Neural cell (in vitro differentiated cells): ENCODE data around the gene MBNL2. TPM values are rescaled to one million over a fixed set of nuclear protein-coding genes. Genes with fewer than 3 reads are reported as not detected.

Experiments
- H2AFZ ChIP-seq: fragments of 200-600, 300-800 bp; sonication (generic), shearing (Covaris generic); 2 replicates; pipeline ENCODE4 v1.6.0; 2014; ENCODE audit warnings: low read depth, mild to moderate bottlenecking, antibody characterized with exemption, low read length, moderate library complexity
- H3F3A ChIP-seq: fragments of 200-600 bp; shearing (Covaris generic); 2 replicates; pipeline ENCODE4 v1.6.1; 2016; ENCODE audit warnings: mild to moderate bottlenecking, moderate library complexity, mixed read lengths, antibody characterized with exemption, low read length; ENCODE audit not compliant: insufficient read depth, poor library complexity, severe bottlenecking
- H3K27ac ChIP-seq: fragments of 200-600, 300-800 bp; sonication (generic), shearing (Covaris generic); 2 replicates; pipeline ENCODE4 v1.5.1; 2014; ENCODE audit warnings: mild to moderate bottlenecking, low read length, moderate library complexity
- H3K27me3 ChIP-seq: fragments of 300-800, 200-600 bp; sonication (generic), shearing (Covaris generic); 2 replicates; pipeline ENCODE4 v1.6.0; 2014; ENCODE audit warnings: mild to moderate bottlenecking, low read depth, low read length, moderate library complexity; ENCODE audit not compliant: insufficient read depth
- H3K36me3 ChIP-seq: fragments of 300-800, 200-600 bp; sonication (generic), shearing (Covaris generic); 2 replicates; pipeline ENCODE4 v1.5.1; 2014; ENCODE audit warnings: mild to moderate bottlenecking, antibody characterized with exemption, low read length, moderate library complexity; ENCODE audit not compliant: insufficient read depth
- H3K4me2 ChIP-seq: fragments of 300-800, 200-600 bp; sonication (generic), shearing (Covaris generic); 2 replicates; pipeline ENCODE4 v1.6.0; 2014; ENCODE audit warnings: mild to moderate bottlenecking, low read length
- H3K4me3 ChIP-seq: fragments of 300-800, 200-600 bp; sonication (generic), shearing (Covaris generic); 2 replicates; pipeline ENCODE4 v1.5.1; 2014; ENCODE audit warnings: mild to moderate bottlenecking, low read length, moderate library complexity
- H3K79me2 ChIP-seq: fragments of 200-600 bp; shearing (Covaris generic); replicated peaks from 2 replicates; pipeline ENCODE4 v1.6.0; 2014; ENCODE audit warnings: mild to moderate bottlenecking, low read length, moderate library complexity; ENCODE audit not compliant: insufficient read depth
- H3K9ac ChIP-seq: fragments of 300-800, 200-600 bp; sonication (generic), shearing (Covaris generic); 2 replicates; pipeline ENCODE4 v1.6.1; 2016; ENCODE audit warnings: mild to moderate bottlenecking, low read length, mixed read lengths
- H3K9me2 ChIP-seq: fragments of 200-600 bp; shearing (Covaris generic); 2 replicates; pipeline ENCODE4 v1.6.1; 2016; ENCODE audit warnings: mild to moderate bottlenecking, low read length, mixed read lengths; ENCODE audit not compliant: insufficient read depth
- H3K9me3 ChIP-seq: fragments of 200-600, 300-800 bp; sonication (generic), shearing (Covaris generic); 2 replicates; pipeline ENCODE4 v1.6.1; 2016; ENCODE audit warnings: mild to moderate bottlenecking, mixed run types, low read length, moderate library complexity, mixed read lengths
- H4K20me1 ChIP-seq: fragments of 200-600 bp; shearing (Covaris generic); 2 replicates; pipeline ENCODE4 v1.6.1; 2016; ENCODE audit warnings: mild to moderate bottlenecking, mixed run types; ENCODE audit not compliant: insufficient read depth
- CTCF ChIP-seq: fragments of 450-650 bp; IDR thresholded peaks from 2 replicates; pipeline ENCODE4 v1.5.1; 2014; ENCODE audit warnings: antibody characterized with exemption, mild to moderate bottlenecking, moderate library complexity; ENCODE audit not compliant: poor library complexity, severe bottlenecking
- EP300 ChIP-seq: fragments of 450-650 bp; conservative IDR thresholded peaks from 2 replicates; pipeline ENCODE4 v1.6.1; 2014; ENCODE audit warnings: antibody characterized with exemption, mild to moderate bottlenecking, moderate library complexity; ENCODE audit not compliant: poor library complexity, severe bottlenecking
- EZH2 ChIP-seq: fragments of 200-600, 300-800 bp; shearing (Covaris generic), sonication (generic); IDR thresholded peaks from 2 replicates; pipeline ENCODE4 v1.6.1; 2014; ENCODE audit warnings: antibody characterized with exemption, low read length, borderline replicate concordance, mild to moderate bottlenecking; ENCODE audit not compliant: insufficient read depth, poor library complexity, severe bottlenecking
- MXI1 ChIP-seq: fragments of 450-650 bp; conservative IDR thresholded peaks from 2 replicates; pipeline ENCODE4 v1.6.1; 2014; ENCODE audit warnings: antibody characterized with exemption, mild to moderate bottlenecking; ENCODE audit not compliant: poor library complexity, severe bottlenecking
- POLR2AphosphoS5 ChIP-seq: IDR thresholded peaks from 2 replicates; pipeline ENCODE4 v1.6.1; 2012
- RAD21 ChIP-seq: fragments of 450-650 bp; conservative IDR thresholded peaks from 2 replicates; pipeline ENCODE4 v1.6.1; 2014; ENCODE audit warnings: antibody characterized with exemption, mild to moderate bottlenecking, moderate library complexity
- REST ChIP-seq: IDR thresholded peaks from 2 replicates; pipeline ENCODE4 v1.6.1; 2012; ENCODE audit warnings: borderline replicate concordance
- SMC3 ChIP-seq: fragments of 450-650 bp; conservative IDR thresholded peaks from 2 replicates; pipeline ENCODE4 v1.6.1; 2014; ENCODE audit warnings: antibody characterized with exemption, mild to moderate bottlenecking, moderate library complexity; ENCODE audit not compliant: poor library complexity
- TAF1 ChIP-seq: IDR thresholded peaks from 2 replicates; pipeline ENCODE4 v1.6.1; 2012; ENCODE audit warnings: low read depth
- polyA plus RNA-seq: library from polyadenylated mRNA; depleted of rRNA; stranded (reverse); fragments of >200 nt; gene quantifications from 2 replicates; pipeline ENCODE4 v1.2.3, GENCODE V29; 2014

MBNL2 gene
- polyA plus RNA-seq, 1 donor from 2014 or later, result 4.3 TPM

GRCh38 chr13:97234742-97235141, 12.6 kb downstream of the MBNL2 start:
- Histone ChIP-seq H3K4me3 (no peak overlapping the region), H3K36me3 (no peaks in the 10 kb centered on the region), H3K9me3 (no peaks in the 10 kb centered on the region), H3K4me2 (no peak overlapping the region), H4K20me1 (no peaks in the 10 kb centered on the region), H3K9me2 (no peaks in the 10 kb centered on the region), H3K27me3 (no peaks in the 10 kb centered on the region), H3K27ac (no peak overlapping the region), H3K9ac (no peak overlapping the region), H3F3A (no peaks in the 10 kb centered on the region), H3K79me2 (no peaks in the 10 kb centered on the region), H2AFZ (no peak overlapping the region)
- TF ChIP-seq EZH2 (no peak), POLR2AphosphoS5 (no peak), RAD21 (no peak), EP300 (no peak), MXI1 (no peak), CTCF (no peak), REST (no peak), TAF1 (no peak), SMC3 (no peak)

GRCh38 chr13:97235549-97236231, 13.6 kb downstream of the MBNL2 start:
- no peaks in the 10 kb centered on the region for H3K36me3 ChIP-seq
- no peak overlapping the region for H2AFZ ChIP-seq
- H3K27me3 ChIP-seq, result no peaks in the 10 kb centered on the region
- H3K79me2 ChIP-seq, result no peaks in the 10 kb centered on the region
- no peaks in the 10 kb centered on the region for H3K9me3 ChIP-seq
- no peak overlapping the region for H3K9ac ChIP-seq
- no peak overlapping the region for H3K4me2 ChIP-seq
- TF ChIP-seq REST (no peak), RAD21 (no peak), POLR2AphosphoS5 (no peak), CTCF (no peak), EZH2 (no peak), TAF1 (no peak), SMC3 (no peak), EP300 (no peak), MXI1 (no peak)
- no peak overlapping the region for H3K4me3 ChIP-seq
- H3F3A ChIP-seq, result no peaks in the 10 kb centered on the region
- H4K20me1 ChIP-seq, result no peaks in the 10 kb centered on the region
- no peaks in the 10 kb centered on the region for H3K9me2 ChIP-seq
- no peak overlapping the region for H3K27ac ChIP-seq
